Measurements from ENCODE around the gene ESPNL.
"Not testable (repeated sequence)": the region's sequence is repeated elsewhere in the genome, so short reads cannot be mapped to it uniquely, and the experiment has no call there.

Gene ESPNL, protein sequence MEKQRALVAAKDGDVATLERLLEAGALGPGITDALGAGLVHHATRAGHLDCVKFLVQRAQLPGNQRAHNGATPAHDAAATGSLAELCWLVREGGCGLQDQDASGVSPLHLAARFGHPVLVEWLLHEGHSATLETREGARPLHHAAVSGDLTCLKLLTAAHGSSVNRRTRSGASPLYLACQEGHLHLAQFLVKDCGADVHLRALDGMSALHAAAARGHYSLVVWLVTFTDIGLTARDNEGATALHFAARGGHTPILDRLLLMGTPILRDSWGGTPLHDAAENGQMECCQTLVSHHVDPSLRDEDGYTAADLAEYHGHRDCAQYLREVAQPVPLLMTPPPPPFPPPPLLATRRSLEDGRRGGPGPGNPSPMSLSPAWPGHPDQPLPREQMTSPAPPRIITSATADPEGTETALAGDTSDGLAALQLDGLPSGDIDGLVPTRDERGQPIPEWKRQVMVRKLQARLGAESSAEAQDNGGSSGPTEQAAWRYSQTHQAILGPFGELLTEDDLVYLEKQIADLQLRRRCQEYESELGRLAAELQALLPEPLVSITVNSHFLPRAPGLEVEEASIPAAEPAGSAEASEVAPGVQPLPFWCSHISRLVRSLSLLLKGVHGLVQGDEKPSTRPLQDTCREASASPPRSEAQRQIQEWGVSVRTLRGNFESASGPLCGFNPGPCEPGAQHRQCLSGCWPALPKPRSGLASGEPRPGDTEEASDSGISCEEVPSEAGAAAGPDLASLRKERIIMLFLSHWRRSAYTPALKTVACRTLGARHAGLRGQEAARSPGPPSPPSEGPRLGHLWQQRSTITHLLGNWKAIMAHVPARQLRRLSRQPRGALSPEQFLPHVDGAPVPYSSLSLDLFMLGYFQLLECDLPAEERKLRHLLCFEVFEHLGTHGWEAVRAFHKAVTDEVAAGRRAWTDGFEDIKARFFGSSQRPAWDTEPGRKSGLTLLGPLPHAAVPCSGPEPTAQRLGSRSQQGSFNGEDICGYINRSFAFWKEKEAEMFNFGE

GRCh38 chr2:238100049-238100820 is at the start of gene ESPNL:
Gene ESPNL, plus strand, starts transcription at chr2:238100340. Its CDS starts 80 bp downstream, at chr2:238100420.
- H3K27ac Mint-ChIP-seq: peak within 1 kb of the TSS; percentile 99
- no peaks in the 10 kb centered on the region for H3K36me3 Mint-ChIP-seq
- no peaks in the 10 kb centered on the region for H3K27me3 Mint-ChIP-seq
- no peak for ATAC-seq
- peak within 1 kb of the TSS; percentile 83 for H3K4me3 Mint-ChIP-seq
- H3K4me1 Mint-ChIP-seq: peaks cover 47% of the 10 kb centered on the region
- no peaks in the 10 kb centered on the region for H3K9me3 Mint-ChIP-seq

GRCh38 chr2:238053191-238053776 is 46.9 kb upstream of the ESPNL start:
- no peaks in the 10 kb centered on the region for H3K36me3 Mint-ChIP-seq
- no peak overlapping the region for H3K4me3 Mint-ChIP-seq
- H3K9me3 Mint-ChIP-seq: peaks cover 9% of the 10 kb centered on the region
- H3K27me3 Mint-ChIP-seq: peaks cover 29% of the 10 kb centered on the region
- no peak overlapping the region for H3K27ac Mint-ChIP-seq
- ATAC-seq: no peak
- peaks cover 13% of the 10 kb centered on the region for H3K4me1 Mint-ChIP-seq

- no peak overlapping the region for H3K4me3 Mint-ChIP-seq
- peaks cover 6% of the 10 kb centered on the region for H3K36me3 Mint-ChIP-seq
- ATAC-seq: no peak
- H3K27me3 Mint-ChIP-seq: peaks cover 29% of the 10 kb centered on the region
- peaks cover 4% of the 10 kb centered on the region for H3K9me3 Mint-ChIP-seq
- no peak overlapping the region for H3K27ac Mint-ChIP-seq
- H3K4me1 Mint-ChIP-seq: peaks cover 28% of the 10 kb centered on the region
These were observed 44.3 kb upstream of the ESPNL start for GRCh38 chr2:238055841-238056240.

DNA sequence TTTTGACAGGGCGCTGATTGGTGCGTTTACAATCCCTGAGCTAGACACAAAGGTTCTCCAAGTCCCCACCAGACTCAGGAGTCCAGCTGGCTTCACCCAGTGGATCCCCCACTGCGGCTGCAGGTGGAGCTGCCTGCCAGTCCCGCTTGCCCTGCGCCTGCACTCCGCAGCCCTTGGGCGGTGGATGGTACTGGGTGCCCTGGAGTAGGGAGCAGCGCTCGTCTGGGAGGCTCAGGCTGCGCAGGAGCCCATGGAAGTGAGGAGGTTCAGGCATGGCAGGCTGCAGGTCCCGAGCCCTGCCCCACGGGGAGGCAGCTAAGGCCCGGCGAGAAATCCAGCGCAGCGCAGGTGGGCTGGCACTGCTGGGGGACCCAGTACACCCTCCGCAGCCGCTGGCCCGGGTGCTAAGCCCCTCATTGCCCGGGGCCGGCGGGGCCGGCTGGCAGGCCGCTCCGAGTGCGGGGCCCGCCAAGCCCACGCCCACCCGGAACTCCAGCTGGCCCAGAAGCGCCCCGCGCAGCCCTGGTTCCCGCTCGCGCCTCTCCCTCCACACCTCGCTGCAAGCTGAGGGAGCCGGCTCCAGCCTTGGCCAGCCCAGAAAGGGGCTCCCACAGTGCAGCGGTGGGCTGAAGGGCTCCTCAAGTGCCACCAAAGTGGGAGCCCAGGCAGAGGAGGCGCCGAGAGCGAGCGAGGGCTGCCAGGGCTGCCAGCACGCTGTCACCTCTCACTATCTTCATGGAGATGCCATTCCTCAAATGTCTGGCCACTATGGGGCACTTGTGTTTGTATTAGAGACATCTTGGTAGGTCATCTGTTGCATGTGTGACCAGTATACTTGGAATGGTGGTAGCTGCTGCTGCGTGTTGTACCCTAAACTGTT is 42.2 kb upstream of the ESPNL start:
- H3K27me3 Mint-ChIP-seq: peaks cover 28% of the 10 kb centered on the region

GRCh38 chr2:238059505-238059904 is 40.6 kb upstream of the ESPNL start:
- ATAC-seq: no peak
- Mint-ChIP-seq H3K4me1 (peaks cover 53% of the 10 kb centered on the region), H3K4me3 (peak overlapping the region; percentile 84), H3K27ac (peak overlapping the region; percentile 86), H3K27me3 (peaks cover 20% of the 10 kb centered on the region), H3K9me3 (peaks cover 4% of the 10 kb centered on the region), H3K36me3 (peaks cover 11% of the 10 kb centered on the region)

More for the DNA sequence above, 42.2 kb upstream of the ESPNL start:
- peaks cover 42% of the 10 kb centered on the region for H3K4me1 Mint-ChIP-seq
- ATAC-seq, H3K9me3 Mint-ChIP-seq, H3K4me3 Mint-ChIP-seq, H3K36me3 Mint-ChIP-seq, H3K27ac Mint-ChIP-seq: not testable (repeated sequence)

- peak overlapping the region; percentile 84 for H3K4me3 Mint-ChIP-seq
- ATAC-seq: no peak
- H3K27ac Mint-ChIP-seq: peak overlapping the region; percentile 86
- H3K36me3 Mint-ChIP-seq: peaks cover 14% of the 10 kb centered on the region
- H3K27me3 Mint-ChIP-seq: peaks cover 20% of the 10 kb centered on the region
- H3K4me1 Mint-ChIP-seq: peaks cover 53% of the 10 kb centered on the region
- H3K9me3 Mint-ChIP-seq: peaks cover 4% of the 10 kb centered on the region
These were observed 40.0 kb upstream of the ESPNL start for GRCh38 chr2:238060096-238060541.

DNA sequence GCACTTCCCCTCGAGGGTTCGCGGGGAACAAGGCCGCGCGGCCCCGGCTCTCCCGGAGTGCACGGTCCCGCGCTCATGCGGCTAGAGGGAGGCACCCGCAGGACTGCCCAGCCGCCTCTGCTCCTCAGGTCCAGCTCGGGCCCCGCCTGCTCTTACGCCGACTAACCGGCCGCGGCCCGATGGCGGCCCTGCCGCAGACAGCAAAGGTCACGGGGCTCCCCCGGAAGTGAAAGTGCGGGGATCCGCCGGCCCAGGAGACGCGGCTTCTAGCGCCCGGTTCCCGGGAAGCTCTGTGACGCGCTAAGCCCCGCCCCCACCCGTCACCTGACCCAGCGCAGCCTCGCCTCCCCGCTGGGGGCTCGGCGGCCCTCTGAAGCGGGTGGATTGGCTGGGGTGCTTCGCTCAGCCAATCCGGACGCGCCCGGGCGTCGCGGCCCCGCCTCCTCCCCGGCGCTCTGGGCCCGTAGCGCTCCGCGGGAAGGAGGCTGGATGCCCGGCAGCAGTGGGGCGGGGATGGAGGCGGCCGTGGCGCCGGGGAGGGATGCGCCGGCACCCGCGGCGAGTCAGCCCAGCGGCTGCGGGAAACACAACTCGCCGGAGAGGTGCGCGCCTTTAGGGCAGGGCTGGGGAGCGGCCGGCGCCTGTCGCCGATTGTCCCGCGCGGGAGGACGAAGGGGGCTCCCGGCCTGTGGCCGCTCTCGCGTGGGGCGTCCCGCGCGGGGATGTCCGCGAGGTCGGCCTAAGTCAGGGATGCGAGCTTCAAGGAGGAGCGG is 39.4 kb upstream of the ESPNL start, which contains the start of gene SCLY:
SCLY (plus strand) TSS at position 460 of the 773 bp plus-strand sequence; CDS start at position 514, 54 bp downstream.
- Mint-ChIP-seq H3K27me3 (peaks cover 20% of the 10 kb centered on the region), H3K9me3 (peaks cover 3% of the 10 kb centered on the region), H3K36me3 (peaks cover 17% of the 10 kb centered on the region), H3K4me1 (peaks cover 51% of the 10 kb centered on the region), H3K4me3 (peak within 1 kb of the TSS; percentile 84), H3K27ac (peak within 1 kb of the TSS; percentile 86)
- peak; percentile 99 for ATAC-seq

DNA sequence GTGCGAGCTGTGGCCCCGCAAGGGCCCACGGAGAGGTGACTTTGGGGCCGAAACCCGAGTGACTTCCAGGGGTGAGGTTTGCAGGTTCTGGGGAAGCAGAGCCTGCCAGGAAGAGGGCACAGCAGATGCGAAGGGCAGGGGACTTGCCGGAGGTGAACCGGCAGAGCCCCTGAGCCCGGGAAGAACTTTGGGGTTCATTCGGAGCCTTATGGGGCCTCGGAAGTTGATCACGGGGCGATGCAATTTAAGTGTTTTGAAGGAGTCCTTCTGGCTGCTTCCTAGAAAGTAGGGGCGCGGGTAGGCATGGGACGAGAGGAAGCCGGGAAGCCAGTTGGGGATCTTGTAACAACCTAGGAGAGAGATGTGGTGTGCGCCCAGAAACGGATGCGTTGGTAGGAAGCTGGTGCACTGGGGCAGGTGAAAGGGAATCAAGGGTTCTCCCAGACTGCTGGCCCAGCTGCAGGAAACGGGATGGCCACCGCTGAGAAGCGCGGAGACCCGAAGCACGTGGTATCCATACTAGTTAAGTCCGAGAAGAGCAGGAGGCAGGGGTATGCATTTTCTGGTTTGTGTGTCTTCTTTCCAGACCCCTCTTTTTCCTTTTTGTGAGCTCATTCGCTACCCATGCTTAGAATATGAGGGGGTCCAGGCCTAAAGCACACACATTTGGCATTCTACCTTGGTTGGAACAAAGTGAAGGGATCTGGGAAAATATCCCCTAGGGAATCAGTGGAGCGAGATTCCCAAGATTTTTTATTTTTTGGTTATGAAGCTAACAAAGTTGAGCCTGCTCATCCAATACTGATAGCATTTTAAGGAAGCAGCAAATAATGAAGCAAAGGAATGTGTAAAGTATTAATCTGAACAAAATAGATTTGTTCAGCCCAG is 38.6 kb upstream of the ESPNL start:
- Mint-ChIP-seq H3K27ac (peak overlapping the region; percentile 86), H3K36me3 (peaks cover 25% of the 10 kb centered on the region), H3K27me3 (peaks cover 11% of the 10 kb centered on the region), H3K4me3 (peak overlapping the region; percentile 84), H3K4me1 (peaks cover 51% of the 10 kb centered on the region), H3K9me3 (peaks cover 4% of the 10 kb centered on the region)
- peak; percentile 3 for ATAC-seq

GRCh38 chr2:238063414-238064189 is 36.5 kb upstream of the ESPNL start:
- peaks cover 48% of the 10 kb centered on the region for H3K4me1 Mint-ChIP-seq
- H3K27ac Mint-ChIP-seq: no peak overlapping the region
- H3K27me3 Mint-ChIP-seq: no peaks in the 10 kb centered on the region
- peaks cover 41% of the 10 kb centered on the region for H3K36me3 Mint-ChIP-seq
- peaks cover 6% of the 10 kb centered on the region for H3K9me3 Mint-ChIP-seq
- no peak for ATAC-seq
- H3K4me3 Mint-ChIP-seq: no peak overlapping the region

DNA sequence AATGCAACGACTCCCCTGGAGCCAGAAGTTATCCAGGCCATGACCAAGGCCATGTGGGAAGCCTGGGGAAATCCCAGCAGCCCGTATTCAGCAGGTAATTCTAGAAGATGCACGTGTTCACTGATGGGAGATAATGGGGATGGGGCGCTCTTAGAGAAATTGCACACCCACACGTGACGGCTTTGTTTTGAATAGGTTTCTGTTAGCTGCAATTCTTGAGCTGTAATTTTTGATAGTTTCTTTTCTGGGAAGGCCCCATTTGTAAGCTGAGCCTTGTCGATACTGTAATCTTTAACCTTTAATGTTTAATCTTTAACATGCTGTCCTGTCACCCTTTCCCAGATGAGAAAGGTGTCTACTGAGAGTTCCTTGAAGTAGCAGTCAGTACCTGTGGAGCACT is 35.8 kb upstream of the ESPNL start:
- no peak for ATAC-seq
- Mint-ChIP-seq H3K4me1 (peaks cover 48% of the 10 kb centered on the region), H3K4me3 (no peak overlapping the region), H3K27me3 (no peaks in the 10 kb centered on the region), H3K9me3 (peaks cover 6% of the 10 kb centered on the region), H3K27ac (no peak overlapping the region), H3K36me3 (peaks cover 40% of the 10 kb centered on the region)

DNA sequence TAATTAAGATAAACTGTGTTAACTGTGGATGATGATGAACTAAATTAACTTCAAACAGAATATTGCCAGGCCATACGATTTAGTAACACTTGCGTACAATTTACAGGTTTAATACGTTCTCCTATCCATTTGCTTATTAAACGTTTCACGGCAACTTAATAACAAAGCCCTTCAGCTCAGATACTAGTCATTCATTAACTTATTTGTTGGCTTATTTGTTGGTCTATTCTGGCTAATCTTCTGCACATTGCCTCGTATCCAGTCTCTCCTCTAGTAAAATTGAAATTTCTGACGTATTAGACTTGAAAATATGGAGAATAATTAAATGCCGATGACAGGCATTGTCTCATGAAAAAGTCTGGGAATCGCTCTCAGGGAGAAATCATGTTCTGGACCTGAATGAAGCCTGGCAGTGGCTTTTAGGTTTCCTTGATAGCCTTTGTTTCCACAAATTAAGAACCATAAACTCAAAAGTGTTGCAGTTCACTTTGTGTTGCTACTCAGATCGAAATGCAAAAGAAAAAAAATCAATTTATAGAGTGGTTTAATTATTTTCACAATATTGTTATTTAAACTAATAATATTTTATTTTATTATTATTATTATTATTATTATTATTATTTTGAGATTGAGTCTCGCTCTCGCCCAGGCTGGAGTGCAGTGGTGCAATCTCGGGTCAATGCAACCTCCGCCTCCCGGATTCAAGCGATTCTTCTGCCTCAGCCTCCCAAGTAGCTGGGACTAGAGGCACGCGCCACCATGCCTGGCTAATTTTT is 34.9 kb upstream of the ESPNL start:
- H3K4me1 Mint-ChIP-seq: peaks cover 45% of the 10 kb centered on the region
- ATAC-seq: no peak
- H3K27ac Mint-ChIP-seq: no peak overlapping the region
- H3K4me3 Mint-ChIP-seq: no peak overlapping the region
- no peaks in the 10 kb centered on the region for H3K27me3 Mint-ChIP-seq
- peaks cover 6% of the 10 kb centered on the region for H3K9me3 Mint-ChIP-seq
- peaks cover 47% of the 10 kb centered on the region for H3K36me3 Mint-ChIP-seq
